Endodermal cell (in vitro differentiated cells): Measurements from ENCODE around the gene PARD6G. TPM values are rescaled to one million over a fixed set of nuclear protein-coding genes. Genes with fewer than 3 reads are reported as not detected.

Experiments used
- DNase-seq: peaks from one replicate; pipeline ENCODE4 v3.0.0-alpha.2; 2017
- H3K27ac ChIP-seq: 2 replicates; pipeline ENCODE4 v1.5.1; 2013; ENCODE audit warnings: mild to moderate bottlenecking, low read depth, low read length, moderate library complexity
- H3K27me3 ChIP-seq: 2 replicates; pipeline ENCODE4 v1.6.1; 2013; ENCODE audit warnings: mild to moderate bottlenecking, low read length, moderate library complexity; ENCODE audit not compliant: insufficient read depth, control insufficient read depth, poor library complexity, severe bottlenecking
- H3K36me3 ChIP-seq: 2 replicates; pipeline ENCODE4 v1.7.0; 2013; ENCODE audit warnings: mild to moderate bottlenecking, low read length, moderate library complexity; ENCODE audit not compliant: control insufficient read depth, insufficient read depth
- H3K4me1 ChIP-seq: one replicate; pipeline ENCODE4 v1.7.0; 2013; ENCODE audit warnings: low read length; ENCODE audit not compliant: control insufficient read depth, insufficient read depth
- H3K4me3 ChIP-seq: 2 replicates; pipeline ENCODE4 v1.5.1; 2013; ENCODE audit warnings: mild to moderate bottlenecking, low read length, moderate library complexity
- H3K9ac ChIP-seq: 2 replicates; pipeline ENCODE4 v1.6.1; 2013; ENCODE audit warnings: mild to moderate bottlenecking, low read length, moderate library complexity; ENCODE audit not compliant: poor library complexity, severe bottlenecking; ENCODE audit errors: extremely low read depth
- H3K9me3 ChIP-seq: 2 replicates; pipeline ENCODE4 v1.6.1; 2013; ENCODE audit warnings: mild to moderate bottlenecking, low read length, moderate library complexity; ENCODE audit not compliant: control insufficient read depth
- H3K27ac Mint-ChIP-seq: 2 replicates; pipeline ENCODE4 v1.8.0; 2020; ENCODE audit warnings: mixed read lengths
- H3K27me3 Mint-ChIP-seq: 2 replicates; pipeline ENCODE4 v1.8.0; 2021; ENCODE audit warnings: mild to moderate bottlenecking, mixed read lengths; ENCODE audit not compliant: insufficient read depth
- H3K36me3 Mint-ChIP-seq: 2 replicates; pipeline ENCODE4 v1.8.0; 2020; ENCODE audit warnings: low read depth, mixed read lengths
- H3K4me1 Mint-ChIP-seq: 2 replicates; pipeline ENCODE4 v1.8.0; 2020; ENCODE audit warnings: mixed read lengths
- H3K4me3 Mint-ChIP-seq: 2 replicates; pipeline ENCODE4 v1.8.0; 2020; ENCODE audit warnings: mild to moderate bottlenecking, moderate library complexity, mixed read lengths
- H3K9me3 Mint-ChIP-seq: 2 replicates; pipeline ENCODE4 v1.8.0; 2020; ENCODE audit warnings: mild to moderate bottlenecking, mixed read lengths
- CTCF ChIP-seq: fragments of 200-600 bp; sonication (generic); conservative IDR thresholded peaks from 2 replicates; pipeline ENCODE4 v1.5.0; 2021; ENCODE audit warnings: antibody characterized with exemption, mild to moderate bottlenecking
- WGBS, 2 experiments: methylation state at CpG; one replicate each; pipeline versions ENCODE4 v1.1.5 to v1.1.7; 2013; ENCODE audit warnings: missing lambda C conversion rate in 2 of 2, mixed read lengths in 1 of 2; ENCODE audit not compliant: insufficient coverage in 1 of 2, insufficient read length in 1 of 2; 5-methylcytosine and 5-hydroxymethylcytosine counted together
- total RNA-seq, 2 donors: library from RNA; stranded (reverse); fragmentation: NEBNext Ultra II Directional in 1 of 2; extraction: Animal tissue kit (Norgen Biotek cat#: 25700) in 1 of 2; gene quantifications; 2 replicates in 1 of 2; 3 replicates in 1 of 2; pipeline ENCODE4 v1.2.1, GENCODE V29; 2021

Gene PARD6G
- total RNA-seq, 2 donors from 2014 or later, result 15.4 to 17.3 TPM

GRCh38 chr18:80126797-80127196, 120.5 kb downstream of the PARD6G start:
- DNase-seq, result peak; percentile 8
- H3K36me3 Mint-ChIP-seq, result peaks cover 62% of the 10 kb centered on the region
- no peak for TF ChIP-seq CTCF
- Histone ChIP-seq H3K4me1 (no peaks in the 10 kb centered on the region), H3K4me3 (no peak overlapping the region), H3K27ac (no peak overlapping the region), H3K9ac (no peak overlapping the region), H3K36me3 (peaks cover 47% of the 10 kb centered on the region), H3K27me3 (no peaks in the 10 kb centered on the region), H3K9me3 (no peaks in the 10 kb centered on the region)
- peak overlapping the region; percentile 48 for H3K27ac Mint-ChIP-seq
- no peak overlapping the region for H3K4me3 Mint-ChIP-seq
- WGBS, 2 experiments, result 98% methylated on average over 8 of the region's 9 CpGs; no CpG with 5 or more reads in 1 of the 2 experiments
- H3K9me3 Mint-ChIP-seq, result peaks cover 6% of the 10 kb centered on the region
- H3K27me3 Mint-ChIP-seq, result no peaks in the 10 kb centered on the region
- H3K4me1 Mint-ChIP-seq, result peaks cover 19% of the 10 kb centered on the region

GRCh38 chr18:80124131-80124530, 123.2 kb downstream of the PARD6G start:
- Histone ChIP-seq H3K36me3 (peaks cover 63% of the 10 kb centered on the region), H3K4me1 (no peaks in the 10 kb centered on the region), H3K27ac (no peak overlapping the region), H3K4me3 (no peak overlapping the region), H3K9ac (no peak overlapping the region), H3K27me3 (no peaks in the 10 kb centered on the region), H3K9me3 (no peaks in the 10 kb centered on the region)
- peaks cover 69% of the 10 kb centered on the region for H3K36me3 Mint-ChIP-seq
- TF ChIP-seq CTCF, result no peak
- H3K4me3 Mint-ChIP-seq, result no peak overlapping the region
- H3K27ac Mint-ChIP-seq, result no peak overlapping the region
- no peak for DNase-seq
- peaks cover 6% of the 10 kb centered on the region for H3K9me3 Mint-ChIP-seq
- peaks cover 12% of the 10 kb centered on the region for H3K4me1 Mint-ChIP-seq
- no peaks in the 10 kb centered on the region for H3K27me3 Mint-ChIP-seq

- no peak for DNase-seq
- 92 to 100% methylated on average over 1 of the region's 1 CpG for WGBS, 2 experiments
- Mint-ChIP-seq H3K27ac (peak overlapping the region; percentile 31), H3K4me1 (peaks cover 20% of the 10 kb centered on the region), H3K4me3 (no peak overlapping the region), H3K36me3 (peaks cover 66% of the 10 kb centered on the region), H3K9me3 (no peaks in the 10 kb centered on the region), H3K27me3 (no peaks in the 10 kb centered on the region)
- H3K9me3 ChIP-seq, result no peaks in the 10 kb centered on the region
- peaks cover 67% of the 10 kb centered on the region for H3K36me3 ChIP-seq
- no peak overlapping the region for H3K4me3 ChIP-seq
- H3K9ac ChIP-seq, result no peak overlapping the region
- H3K27me3 ChIP-seq, result no peaks in the 10 kb centered on the region
- no peak overlapping the region for H3K27ac ChIP-seq
- TF ChIP-seq CTCF, result no peak
- H3K4me1 ChIP-seq, result peaks cover 4% of the 10 kb centered on the region
Measured at GRCh38 chr18:80120932-80121331, 126.4 kb downstream of the PARD6G start.
